ENCODE data around the gene RAP1A.
"Not testable (repeated sequence)": the region's sequence is repeated elsewhere in the genome, so short reads cannot be mapped to it uniquely, and the experiment has no call there.

Gene RAP1A

DNA sequence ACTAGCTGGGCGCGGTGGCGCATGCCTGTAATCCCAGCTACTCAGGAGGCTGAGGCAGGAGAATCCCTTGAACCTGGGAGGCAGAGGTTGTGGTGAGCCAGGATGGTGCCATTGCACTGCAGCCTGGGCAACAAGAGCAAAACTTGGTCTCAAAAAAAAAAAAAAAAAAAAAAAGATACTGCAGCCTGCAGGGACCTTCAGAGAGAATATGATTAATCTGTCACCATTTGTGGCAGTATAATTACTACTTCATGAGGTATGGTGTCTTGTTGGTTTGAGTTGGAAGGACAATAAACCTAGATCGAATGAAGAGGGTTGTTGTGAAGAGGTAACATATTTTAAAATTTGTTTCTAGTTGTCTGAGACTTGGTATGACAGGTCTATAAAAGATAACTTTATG is 13.2 kb downstream of the RAP1A start:
- not testable (repeated sequence) for DNase-seq

DNA sequence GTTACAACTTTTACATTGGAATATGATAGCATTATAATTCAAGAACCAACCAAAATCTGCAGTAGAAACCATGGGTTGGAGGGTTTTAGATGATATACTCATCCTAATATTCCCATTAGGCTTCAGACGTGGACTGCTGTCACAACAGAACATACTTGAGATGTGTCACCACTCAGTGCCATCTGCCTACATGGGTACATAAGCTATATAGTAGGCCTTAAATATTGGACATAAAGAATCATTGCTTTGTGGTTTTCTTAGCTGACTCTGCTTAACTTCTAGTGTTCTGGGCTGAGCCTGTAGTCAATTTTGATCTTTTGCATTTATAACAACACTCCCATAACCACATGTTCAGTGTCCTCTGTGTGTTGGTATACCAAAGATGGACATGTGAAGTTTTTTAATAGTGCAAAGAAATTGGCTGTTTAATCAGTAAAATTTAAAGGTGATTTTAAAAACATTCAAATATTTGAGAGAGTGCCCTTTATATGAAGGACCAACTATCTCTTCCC is 14.2 kb downstream of the RAP1A start:
- peak; percentile 28 to 76 for DNase-seq

DNA sequence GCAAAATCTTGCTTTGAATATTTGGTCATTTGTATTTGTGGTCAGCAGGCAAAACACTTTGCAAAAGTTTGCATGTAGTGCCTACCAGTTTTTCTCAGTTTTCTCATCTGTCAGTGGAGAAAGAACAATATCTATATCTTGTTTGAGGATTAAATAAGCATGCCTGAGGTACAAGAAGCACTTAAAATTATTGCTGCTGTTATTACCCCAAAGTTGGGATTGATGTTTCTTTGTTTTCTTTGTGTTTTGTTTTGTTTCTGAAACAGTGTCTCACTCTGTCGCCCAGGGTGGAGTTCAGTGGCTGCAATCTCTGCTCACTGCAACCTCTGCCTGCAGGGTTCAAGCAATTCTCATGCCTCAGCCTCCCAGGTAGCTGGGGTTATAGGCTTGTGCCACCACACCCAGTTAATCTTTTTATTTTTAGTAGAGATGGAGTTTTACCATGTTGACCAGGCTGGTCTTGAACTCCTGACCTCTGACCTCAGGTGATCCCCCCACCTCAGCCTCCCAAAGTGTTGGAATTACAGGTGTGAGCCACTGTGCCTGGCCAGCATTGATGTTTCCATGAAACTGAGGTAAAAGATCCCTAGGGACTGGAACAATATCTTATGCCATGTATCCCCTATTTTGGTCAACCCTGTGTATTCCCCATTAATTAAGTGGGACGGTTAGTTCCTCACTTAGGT is 15.9 kb downstream of the RAP1A start:
- DNase-seq: no peak

DNA sequence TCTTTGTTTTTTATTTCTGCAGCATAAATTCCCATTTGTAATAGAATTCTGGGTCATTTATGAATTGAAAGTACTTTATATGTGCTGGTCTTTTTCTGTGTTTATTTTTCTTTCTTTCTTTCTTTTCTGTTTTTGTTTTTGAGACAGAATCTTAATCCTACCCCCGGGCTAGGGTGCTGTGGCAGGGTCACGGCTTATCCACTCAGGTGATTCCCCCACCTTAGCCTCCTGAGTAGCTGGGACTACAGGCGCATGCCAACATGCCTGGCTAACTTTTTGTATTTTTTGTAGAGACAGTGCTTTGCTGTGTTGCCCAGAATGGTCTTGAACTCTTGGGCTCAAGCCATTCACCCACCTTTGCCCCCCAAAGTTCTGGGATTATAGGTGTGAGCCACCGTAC is 18.7 kb downstream of the RAP1A start:
- DNase-seq: no peak

DNA sequence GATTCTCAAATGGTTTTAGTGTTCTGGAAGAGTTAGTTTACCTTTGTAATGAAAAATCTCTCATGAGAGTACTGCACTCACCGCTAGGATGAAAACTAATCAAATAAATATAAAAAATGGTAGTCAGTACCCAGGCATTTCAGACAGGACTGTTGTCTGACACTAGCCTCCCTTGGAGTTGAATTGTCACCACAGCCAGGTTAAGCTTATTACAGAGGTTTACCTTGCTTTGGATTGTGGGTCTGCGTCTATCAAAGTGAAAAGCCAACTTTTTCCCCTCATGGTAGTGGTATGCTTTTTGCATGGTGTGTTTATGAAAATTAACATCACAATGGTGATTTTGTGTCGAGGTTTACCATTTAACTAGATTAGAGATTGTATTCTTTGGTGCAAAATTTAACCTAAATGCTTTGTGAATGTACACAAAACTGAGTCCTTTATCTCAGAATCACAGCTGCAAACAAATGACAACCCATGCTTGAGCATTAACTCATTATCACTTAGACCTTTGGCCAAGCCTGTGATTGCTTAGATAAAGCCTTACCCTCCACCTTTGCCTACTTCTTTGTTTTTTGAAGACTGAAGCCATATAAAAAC is 20.1 kb downstream of the RAP1A start:
- DNase-seq: no peak

DNA sequence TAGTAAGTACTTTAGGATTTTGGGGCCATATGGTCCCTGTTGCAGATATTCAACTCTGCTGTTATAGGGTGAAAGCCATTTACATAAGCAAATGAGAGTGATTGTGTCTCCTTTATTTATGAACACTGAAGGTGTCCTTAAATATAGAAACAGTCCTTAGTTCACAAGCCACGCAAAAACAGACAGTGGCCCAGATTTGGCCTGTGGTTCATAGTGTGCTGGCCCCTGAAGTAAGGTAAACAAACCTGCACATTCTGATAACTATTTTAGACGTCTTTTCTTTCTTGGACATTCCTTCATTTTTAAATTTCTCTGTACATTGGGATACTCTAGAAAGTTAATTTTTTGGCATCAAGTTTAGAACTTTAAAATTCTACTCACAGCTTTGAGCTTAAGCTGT is 23.5 kb downstream of the RAP1A start:
- no peak for DNase-seq

DNA sequence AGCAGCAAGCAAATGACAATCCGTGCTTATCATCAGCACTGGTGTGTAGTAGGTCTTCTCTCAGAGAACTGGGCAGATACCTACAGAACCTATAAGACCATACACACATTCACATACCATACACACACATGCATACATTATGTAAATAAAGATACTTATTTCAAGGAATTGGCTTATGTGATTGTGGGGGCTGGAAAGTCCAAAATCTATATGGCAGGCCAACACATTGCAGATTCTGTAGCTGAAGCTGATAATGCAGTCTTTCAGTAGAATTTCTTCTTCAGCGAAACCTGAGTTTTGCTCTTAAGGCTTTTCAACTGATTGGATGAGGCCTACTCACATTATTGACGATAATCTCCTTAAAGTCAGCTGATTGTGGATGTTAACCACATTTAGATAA is 24.1 kb downstream of the RAP1A start:
- no peak for DNase-seq

DNA sequence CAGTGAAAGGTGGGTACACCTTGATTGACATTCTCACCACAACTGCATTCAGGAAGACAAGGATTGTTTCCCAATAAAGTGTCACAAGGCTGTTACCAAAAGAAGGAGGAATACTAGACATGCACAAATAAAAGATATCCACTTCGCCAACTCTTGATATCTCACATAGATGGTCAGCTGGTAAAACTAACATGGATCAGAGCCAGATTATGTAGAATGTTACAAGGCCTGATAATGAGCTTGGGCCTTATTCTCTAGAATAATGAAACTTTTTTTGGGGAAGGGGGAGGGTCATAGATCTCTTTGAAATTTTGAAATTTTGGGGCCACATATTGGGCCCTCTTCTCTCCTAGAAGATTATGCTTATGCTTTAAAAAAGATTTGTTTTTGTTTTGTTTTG is 24.9 kb downstream of the RAP1A start:
- DNase-seq: no peak

DNA sequence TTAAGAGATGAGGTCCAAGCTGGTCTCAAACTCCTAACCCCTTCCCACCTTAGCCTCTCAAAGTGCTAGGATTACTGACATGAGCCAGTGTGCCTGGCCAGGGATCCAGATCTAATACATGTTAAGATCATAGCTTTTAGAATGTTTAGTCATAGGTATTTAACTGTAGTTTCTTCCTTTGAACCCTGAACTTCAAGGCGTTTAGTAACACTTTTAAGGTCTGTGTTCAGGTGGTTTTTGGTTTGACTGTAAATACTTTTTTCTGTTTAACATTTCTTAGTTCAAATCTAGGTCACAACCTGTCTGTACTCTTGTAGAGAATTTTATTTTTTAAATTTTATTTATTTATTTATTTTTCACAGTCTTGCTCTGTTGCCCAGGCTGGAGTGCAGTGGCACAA is 28.1 kb downstream of the RAP1A start:
- DNase-seq: no peak

DNA sequence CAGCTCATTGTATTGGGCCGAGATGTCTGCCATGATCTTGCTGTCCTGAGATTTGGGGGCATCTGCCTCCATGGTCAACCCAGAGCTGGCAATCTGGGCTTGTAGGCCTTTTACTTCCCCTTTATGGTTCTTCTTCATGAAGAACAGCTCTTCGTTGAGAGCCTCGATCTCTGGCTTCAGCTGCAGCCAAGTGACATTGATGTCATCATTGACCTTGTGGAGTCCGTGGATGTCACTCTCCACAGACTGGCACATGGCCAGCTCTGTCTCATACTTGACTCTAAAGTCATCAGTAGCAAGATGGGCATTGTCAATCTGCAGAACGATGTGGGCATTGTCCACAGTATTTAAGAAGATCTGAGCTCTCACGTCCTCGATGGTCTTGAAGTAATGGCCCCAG is 29.2 kb downstream of the RAP1A start:
- no peak for DNase-seq

DNA sequence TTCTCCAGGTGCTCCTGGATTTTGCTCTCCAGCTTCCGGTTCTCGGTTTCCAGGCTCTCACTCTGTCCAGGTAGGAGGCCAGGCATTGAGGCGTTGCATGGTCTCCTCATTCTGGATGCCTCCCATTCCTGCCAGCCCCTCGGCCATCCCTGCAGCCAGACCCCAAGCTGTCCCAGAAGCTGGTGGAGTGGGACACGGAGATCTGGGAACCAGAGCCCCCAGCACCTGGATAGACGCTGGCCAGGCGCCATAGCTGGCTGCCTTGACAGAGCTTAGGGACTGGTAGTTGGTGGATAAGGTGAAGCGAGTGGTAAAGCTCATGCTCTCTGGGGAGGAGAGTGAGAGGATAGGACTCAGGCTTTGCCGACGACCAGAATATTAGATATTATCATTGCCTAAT is 29.6 kb downstream of the RAP1A start:
- no peak for DNase-seq

DNA sequence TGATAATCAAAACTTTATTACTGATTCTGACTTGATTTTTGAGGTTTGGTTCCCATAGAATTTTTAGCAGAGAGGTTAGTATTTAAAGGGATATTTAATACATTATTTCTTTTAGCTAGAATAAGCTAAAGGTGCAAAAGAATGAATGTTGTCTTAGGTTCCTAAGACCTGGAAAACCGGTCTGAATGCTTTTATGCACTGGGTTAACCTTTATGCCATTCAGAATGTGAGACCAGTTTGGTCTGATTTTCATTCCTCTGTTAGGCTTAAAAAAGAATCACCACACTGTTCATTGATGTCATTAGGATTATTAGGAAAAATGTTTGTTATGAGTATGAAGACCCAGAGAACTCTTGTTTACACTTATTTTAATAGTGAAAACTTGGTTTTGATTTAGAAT is 30.1 kb downstream of the RAP1A start:
- DNase-seq: no peak

DNA sequence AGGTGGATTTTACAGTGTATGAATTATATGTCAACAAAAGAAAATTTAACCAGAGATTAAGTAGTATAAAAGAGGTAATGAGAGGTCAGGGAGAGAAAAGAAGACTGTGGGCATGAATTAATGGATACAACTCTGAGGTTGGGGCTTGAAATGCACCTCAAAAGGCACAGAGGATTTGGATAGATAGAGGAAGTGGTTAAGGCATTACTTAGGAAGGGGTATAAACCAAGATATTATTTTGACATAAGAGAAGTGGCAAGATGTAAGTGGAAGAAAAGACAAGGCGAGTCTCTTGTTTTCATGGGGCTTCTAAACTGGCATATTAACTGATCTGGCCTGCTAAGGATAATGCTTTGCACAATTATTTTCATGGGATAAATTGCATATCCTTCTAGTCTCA is 34.1 kb downstream of the RAP1A start:
- DNase-seq: no peak

DNA sequence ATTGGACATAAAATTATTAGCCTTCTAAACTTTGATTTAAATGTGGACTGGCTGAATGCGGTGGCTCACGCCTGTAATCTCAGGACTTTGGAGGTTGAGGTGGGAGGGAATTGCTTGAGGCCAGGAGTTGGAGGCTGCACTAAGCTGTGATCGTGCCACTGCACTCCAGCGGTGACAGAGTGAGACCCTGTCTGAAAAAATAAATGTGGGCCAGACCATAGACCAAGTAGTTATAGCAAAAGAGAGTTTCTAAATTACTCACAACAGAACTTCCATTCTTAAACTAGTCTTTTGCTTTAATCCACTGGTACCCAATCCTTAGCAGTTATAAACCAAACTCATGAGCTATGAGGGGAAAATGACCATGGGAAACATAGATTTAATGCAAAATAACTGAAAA is 35.2 kb downstream of the RAP1A start:
- no peak for DNase-seq

DNA sequence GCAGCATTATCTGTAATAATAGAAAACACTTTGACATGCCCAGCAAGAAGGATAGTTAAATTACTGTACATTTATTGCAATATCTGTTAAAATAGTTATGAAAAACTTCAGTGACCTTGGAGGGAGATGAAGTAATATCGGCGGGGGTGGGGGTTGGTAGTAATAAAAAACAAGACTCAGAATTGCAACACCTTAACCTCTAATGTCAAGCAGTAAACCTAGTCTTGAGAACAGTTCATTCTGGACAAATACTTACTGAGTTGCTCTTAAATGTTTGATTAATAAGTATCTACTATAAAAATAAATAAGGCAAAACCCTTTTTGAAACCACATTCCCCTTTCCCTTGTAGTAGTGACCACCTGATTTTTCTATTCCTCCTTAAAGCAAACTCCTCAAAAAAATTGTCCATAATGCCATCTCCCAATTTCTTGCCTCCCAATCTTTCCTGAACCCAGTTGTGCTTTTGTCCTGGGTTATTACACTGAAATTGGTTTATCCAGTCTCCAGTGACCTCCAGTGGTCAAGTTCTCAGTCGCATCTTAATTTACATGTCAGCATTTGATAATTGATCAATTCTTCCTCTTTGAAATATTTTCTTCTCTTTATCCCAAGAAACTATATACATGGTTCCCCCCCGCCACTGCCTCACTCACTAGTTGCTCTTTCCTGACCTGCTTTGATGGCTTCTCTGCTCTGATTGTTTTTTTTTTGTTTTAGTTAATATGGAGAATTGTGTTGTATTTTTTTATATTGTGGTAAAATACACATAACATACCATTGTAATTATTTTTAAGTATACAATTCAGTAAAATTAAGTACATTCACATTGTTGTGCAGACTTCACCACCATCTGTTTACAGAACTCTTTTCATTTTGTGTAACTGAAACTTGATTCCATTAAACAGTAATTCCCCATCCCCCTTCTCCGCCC is 36.8 kb downstream of the RAP1A start:
- DNase-seq: peak; percentile 17 to 35

DNA sequence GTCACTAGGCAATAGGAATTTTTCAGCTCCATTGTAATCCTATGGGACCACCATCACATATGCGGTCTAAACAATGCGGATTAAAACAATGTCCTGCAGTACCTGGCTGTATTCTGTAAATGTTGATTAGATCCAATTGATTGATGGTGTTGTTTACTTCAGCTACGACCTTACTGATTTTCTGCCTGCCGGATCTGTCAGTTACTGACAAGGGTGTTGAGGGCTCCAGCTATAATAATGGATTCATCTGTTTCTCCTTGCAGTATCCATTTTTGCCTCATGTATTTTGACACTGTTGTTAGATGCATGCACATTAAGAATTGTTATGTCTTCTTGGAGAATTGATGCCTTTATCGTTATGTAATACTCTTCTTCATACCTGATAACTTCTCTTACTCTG is 39.0 kb downstream of the RAP1A start:
- DNase-seq: no peak

DNA sequence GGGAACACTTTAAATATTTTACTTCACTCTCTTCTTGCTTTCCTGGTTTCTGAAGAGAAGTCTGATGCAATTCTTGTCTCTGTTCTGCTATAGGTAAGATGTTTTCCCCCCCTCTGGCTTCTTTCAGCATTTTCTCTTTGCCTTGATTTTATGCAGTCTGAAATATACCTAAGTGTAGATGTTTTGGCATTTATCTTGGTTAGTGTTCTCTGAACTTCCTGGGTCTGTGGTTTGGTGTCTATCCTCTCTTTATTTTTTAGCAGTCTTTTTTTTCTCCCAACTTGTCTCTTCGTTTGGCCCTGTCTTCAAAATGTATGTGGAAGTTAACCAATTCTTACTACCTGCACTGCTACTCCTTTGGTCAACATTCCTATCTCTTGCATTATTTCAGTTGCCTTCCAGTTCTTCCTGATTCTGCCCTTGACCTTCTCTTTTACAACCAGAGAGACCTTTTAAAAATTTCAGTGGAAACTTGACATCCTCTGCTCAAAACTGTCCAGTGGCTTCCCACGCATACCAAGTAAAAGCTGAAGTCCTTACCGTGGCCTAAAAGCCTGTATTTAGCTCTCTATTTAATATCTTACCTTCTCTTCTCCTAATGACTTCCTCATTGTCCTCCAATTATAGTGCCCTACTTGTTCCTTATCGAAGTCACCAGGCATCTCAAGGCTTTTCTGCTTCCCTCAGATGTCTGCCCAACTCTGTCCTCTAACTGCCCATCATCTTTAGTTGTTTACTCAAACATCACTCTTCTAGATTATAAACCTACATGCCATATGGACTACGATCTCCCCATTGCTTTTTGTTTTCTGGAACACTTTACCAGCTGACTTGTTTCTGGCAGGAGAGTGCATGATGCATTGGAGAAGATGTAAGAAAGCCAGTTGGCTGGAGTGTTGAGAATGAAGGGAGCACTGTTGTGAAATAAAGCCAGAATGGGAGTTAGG is 40.9 kb downstream of the RAP1A start:
- no peak for DNase-seq

DNA sequence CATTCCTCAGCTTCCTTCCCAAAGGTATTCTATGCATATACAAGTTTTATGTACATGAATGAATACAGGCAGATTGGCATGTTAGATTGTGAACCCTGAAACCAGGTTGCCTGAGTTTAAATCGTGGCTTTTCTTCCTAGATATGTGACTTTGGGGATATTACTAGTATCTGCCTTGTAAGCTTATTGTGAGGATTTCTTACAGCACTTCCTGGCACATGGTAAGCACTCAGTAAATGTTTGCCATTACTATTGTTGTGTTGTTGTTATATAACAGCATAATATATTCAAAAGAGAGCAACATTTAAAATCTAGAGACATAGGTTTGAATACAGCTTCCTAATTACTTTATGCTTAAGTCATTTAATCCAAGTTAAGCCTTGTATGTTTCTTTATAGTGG is 45.1 kb downstream of the RAP1A start:
- no peak for DNase-seq

DNA sequence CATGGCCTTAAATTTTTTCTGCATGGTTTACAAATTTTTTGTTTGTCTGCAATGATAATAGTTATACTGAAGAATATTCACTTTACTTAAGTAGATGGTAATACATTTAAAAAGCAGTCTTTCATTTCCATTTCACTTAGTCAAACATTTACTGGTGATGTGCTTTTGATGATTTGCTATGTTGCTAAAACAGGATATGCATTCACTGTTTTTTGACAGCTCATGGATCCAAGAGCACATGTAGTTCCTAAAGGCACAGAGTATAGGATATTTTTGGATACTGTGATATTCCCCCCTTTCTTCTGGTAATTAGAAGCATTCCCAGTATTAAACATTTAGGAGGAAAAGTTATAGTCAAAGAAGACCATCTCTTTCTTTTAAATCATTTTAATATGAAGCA is 45.9 kb downstream of the RAP1A start:
- no peak for DNase-seq

DNA sequence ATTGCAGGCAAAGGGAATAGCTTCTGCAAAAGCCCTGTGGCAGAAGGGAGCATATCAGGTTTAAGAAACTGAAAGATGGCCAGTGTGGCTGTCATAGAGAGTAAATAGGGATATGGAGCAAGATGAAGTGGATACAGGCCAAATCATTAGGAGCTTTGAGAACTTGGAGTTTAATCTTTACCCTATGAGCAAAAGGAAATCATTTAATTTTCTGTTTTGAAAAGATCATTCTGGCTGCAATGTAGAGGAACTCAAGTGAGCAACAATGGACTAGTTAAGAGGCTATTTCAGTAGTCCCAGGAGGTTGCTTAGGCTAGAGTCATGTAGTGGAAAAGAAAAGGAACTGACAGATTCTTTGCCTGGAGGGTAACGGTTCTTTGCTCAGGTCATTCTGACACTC is 47.2 kb downstream of the RAP1A start:
- DNase-seq: no peak

DNA sequence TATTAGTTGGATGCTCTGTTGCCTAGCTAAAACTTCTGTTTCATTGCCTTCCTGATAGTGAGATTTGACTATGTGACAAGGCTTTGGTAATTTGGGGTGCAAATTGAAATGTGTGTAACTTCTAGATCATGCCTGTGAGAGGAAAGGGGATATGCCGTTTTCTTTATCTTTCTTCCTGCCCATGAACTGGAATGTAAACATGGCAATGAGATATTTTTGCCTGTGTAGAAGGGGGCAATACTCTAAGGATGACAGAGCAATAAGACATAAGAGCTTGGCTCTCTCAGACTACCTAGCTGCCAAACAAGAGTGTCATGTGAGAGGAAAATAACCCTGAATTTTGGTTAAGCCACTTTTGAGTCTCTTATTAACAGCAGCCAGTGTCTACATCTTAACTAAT is 49.7 kb downstream of the RAP1A start:
- DNase-seq: no peak

DNA sequence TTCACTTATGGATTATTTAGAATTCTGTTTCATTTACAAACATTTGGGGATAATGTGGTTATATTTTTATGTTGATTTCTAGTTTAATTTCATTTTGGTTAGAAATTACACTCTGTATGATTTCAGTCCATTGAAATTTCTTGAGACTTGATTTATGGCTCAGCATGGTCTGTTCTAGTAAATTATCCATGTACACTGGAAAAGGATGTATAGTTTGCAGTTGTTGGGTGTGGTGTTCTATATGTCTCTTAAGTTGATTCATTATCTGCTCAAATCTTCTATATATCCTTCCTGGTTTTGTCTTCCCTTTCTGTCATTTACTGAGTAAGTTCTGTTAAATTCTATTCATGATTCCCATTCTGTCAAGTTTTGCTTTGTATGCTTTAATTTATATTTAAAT is 52.3 kb downstream of the RAP1A start:
- DNase-seq: no peak

DNA sequence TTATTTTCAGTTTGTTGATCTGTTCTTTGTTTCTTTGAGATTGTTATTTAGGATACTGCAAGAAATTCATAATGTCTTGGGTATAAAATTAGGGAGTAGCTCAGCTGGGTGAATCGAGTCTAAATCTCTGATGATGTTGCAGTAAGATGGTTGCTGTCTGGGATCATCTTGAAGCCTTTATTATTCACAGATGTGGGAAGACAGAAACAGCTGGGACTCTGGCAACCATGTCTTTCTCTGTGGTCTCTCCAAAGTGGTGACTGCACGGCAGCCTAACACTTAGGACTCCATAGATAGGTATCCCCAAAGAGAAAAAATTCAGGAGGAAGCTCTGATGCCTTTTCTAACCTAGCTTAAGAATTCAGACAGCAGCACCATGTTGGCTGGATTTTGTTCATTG is 52.7 kb downstream of the RAP1A start:
- DNase-seq: no peak

Data from NCI-H524 (cell line).